HCT116 (cell line): ENCODE data around the gene INTS6L. TPM values are rescaled to one million over a fixed set of nuclear protein-coding genes. Genes with fewer than 3 reads are reported as not detected.

Source experiments
- ATAC-seq: fragments of 200-7000 bp; cut with Tn5 transposase; 2 replicates; pipeline ENCODE4 v1.9.1; 2020; ENCODE audit warnings: mild to moderate bottlenecking, moderate library complexity
- BruUV-seq: library from RNA; stranded (reverse); fragments of 400-500 nt; replicated peaks from 2 replicates; lab custom pipeline; 2021; lab: Mats Ljungman, UMichigan
- CTCF ChIA-PET: fragments of 300-600 bp; sonication (Branson Sonifier 250); formaldehyde crosslinking; loops from one replicate; lab custom pipeline; 2021; ENCODE audit warnings: antibody characterized with exemption; lab: Charles Lee
- POLR2A ChIA-PET: fragments of 300-600, 350-600 bp; sonication (Branson Sonifier 250); formaldehyde crosslinking; loops from one replicate; lab custom pipeline; 2021; ENCODE audit warnings: antibody characterized with exemption; lab: Charles Lee
- RAD21 ChIA-PET, 2 experiments: fragments of 300-600 bp; sonication (Branson Sonifier 250); formaldehyde crosslinking; loops; one replicate each; lab custom pipeline; 2023; ENCODE audit warnings: low total read pairs in 2 of 2; ENCODE audit not compliant: uncharacterized antibody in 2 of 2, unreplicated experiment in 2 of 2, low non-redundant PET in 1 of 2; lab: Charles Lee
- DNase-seq: peaks from one replicate; pipeline ENCODE4 v3.0.0-alpha.2; 2010; ENCODE audit warnings: low read depth, low spot score
- H2AFZ ChIP-seq: fragments of 200-600 bp; shearing (Covaris generic), sonication (generic); 2 replicates; pipeline ENCODE4 v1.6.1; 2017; ENCODE audit warnings: low read depth, mixed run types, mixed read lengths, antibody characterized with exemption, low read length; ENCODE audit not compliant: poor library complexity, severe bottlenecking
- H3K27ac ChIP-seq: 2 replicates; pipeline ENCODE4 v1.5.1; 2012; ENCODE audit warnings: low read depth, low read length
- H3K27me3 ChIP-seq: fragments of 200-600 bp; sonication (generic); 2 replicates; pipeline ENCODE4 v1.6.1; 2016; ENCODE audit warnings: mixed run types, low read length, mixed read lengths; ENCODE audit not compliant: insufficient read depth
- H3K36me3 ChIP-seq, 2 experiments: fragments of 200-500 bp in 1 of 2; fragments of 200-600 bp in 1 of 2; sonication (Bioruptor generic) in 1 of 2; sonication (generic) in 1 of 2; 2 replicates each; pipeline versions ENCODE4 v1.5.1 to v1.6.1; 2014 to 2016; ENCODE audit warnings: low read length in 2 of 2, inconsistent platforms in 1 of 2, mixed read lengths in 1 of 2, mixed run types in 1 of 2; ENCODE audit not compliant: insufficient read depth in 2 of 2, control insufficient read depth in 1 of 2
- H3K4me1 ChIP-seq, 2 experiments: fragments of 200-600 bp in 1 of 2; sonication (generic) in 1 of 2; 2 replicates each; pipeline versions ENCODE4 v1.5.1 to v1.6.1; 2012 to 2017; ENCODE audit warnings: low read length in 2 of 2, inconsistent platforms in 1 of 2, mild to moderate bottlenecking in 1 of 2, mixed read lengths in 1 of 2, mixed run types in 1 of 2, moderate library complexity in 1 of 2; ENCODE audit not compliant: insufficient read depth in 2 of 2, control insufficient read depth in 1 of 2
- H3K4me2 ChIP-seq: fragments of 200-600 bp; sonication (generic); 2 replicates; pipeline ENCODE4 v1.6.1; 2017; ENCODE audit warnings: mixed run types, low read length, mixed read lengths
- H3K4me3 ChIP-seq, 2 experiments: fragments of 200-600 bp in 1 of 2; sonication (generic) in 1 of 2; replicated peaks in 1 of 2; 2 replicates each; pipeline ENCODE4 v1.5.1; 2011 to 2016; ENCODE audit warnings: low read length in 2 of 2, control low read depth in 1 of 2, low read depth in 1 of 2, mild to moderate bottlenecking in 1 of 2, mixed read lengths in 1 of 2, mixed run types in 1 of 2
- H3K79me2 ChIP-seq: fragments of 200-600 bp; sonication (generic); 2 replicates; pipeline ENCODE4 v1.6.1; 2017; ENCODE audit warnings: mild to moderate bottlenecking, mixed run types, low read length, moderate library complexity, mixed read lengths; ENCODE audit not compliant: insufficient read depth
- H3K9ac ChIP-seq: fragments of 200-600 bp; sonication (generic); 2 replicates; pipeline ENCODE4 v1.6.1; 2016; ENCODE audit warnings: low read length, mixed read lengths
- H3K9me2 ChIP-seq: fragments of 200-600 bp; sonication (generic), shearing (Covaris generic); 2 replicates; pipeline ENCODE4 v1.6.1; 2017; ENCODE audit warnings: mixed run types, mild to moderate bottlenecking, moderate library complexity; ENCODE audit not compliant: insufficient read depth
- H3K9me3 ChIP-seq, 2 experiments: fragments of 200-500 bp in 1 of 2; fragments of 200-600 bp in 1 of 2; sonication (Bioruptor generic) in 1 of 2; sonication (generic) in 1 of 2; 2 replicates each; pipeline ENCODE4 v1.6.1; 2014 to 2017; ENCODE audit warnings: low read length in 2 of 2, mixed read lengths in 2 of 2, inconsistent platforms in 1 of 2, low read depth in 1 of 2, mild to moderate bottlenecking in 1 of 2, mixed run types in 1 of 2, moderate library complexity in 1 of 2; ENCODE audit not compliant: control insufficient read depth in 1 of 2, insufficient read depth in 1 of 2
- H4K20me1 ChIP-seq: fragments of 200-600 bp; sonication (generic), shearing (Covaris generic); 2 replicates; pipeline ENCODE4 v1.6.1; 2017; ENCODE audit warnings: mixed run types, mild to moderate bottlenecking, moderate library complexity; ENCODE audit not compliant: insufficient read depth
- CTCF ChIP-seq, 3 experiments: fragments of 200-600 bp in 1 of 3; sonication (generic) in 1 of 3; IDR thresholded peaks in 2 of 3; conservative IDR thresholded peaks in 1 of 3; 2 replicates each; pipeline ENCODE4 v1.5.1; 2012 to 2017; ENCODE audit warnings: low read depth in 2 of 3, low read length in 2 of 3, antibody characterized with exemption in 1 of 3, borderline replicate concordance in 1 of 3, control low read depth in 1 of 3, mild to moderate bottlenecking in 1 of 3, mixed read lengths in 1 of 3, mixed run types in 1 of 3, moderate library complexity in 1 of 3; ENCODE audit not compliant: insufficient read depth in 1 of 3
- EZH2phosphoT487 ChIP-seq: fragments of 200-600 bp; IDR thresholded peaks from 2 replicates; pipeline ENCODE4 v1.6.1; 2018; ENCODE audit warnings: antibody characterized with exemption, borderline replicate concordance
- JUND ChIP-seq: IDR thresholded peaks from 2 replicates; pipeline ENCODE4 v1.6.1; 2012
- RAD21 ChIP-seq: IDR thresholded peaks from 2 replicates; pipeline ENCODE4 v1.6.1; 2012; ENCODE audit warnings: low read depth, mild to moderate bottlenecking
- TCF7L2 ChIP-seq: IDR thresholded peaks from 2 replicates; pipeline ENCODE4 v1.7.0; 2011; ENCODE audit warnings: borderline replicate concordance, inconsistent platforms; ENCODE audit not compliant: insufficient read depth, insufficient read length; ENCODE audit errors: extremely low read depth
- intact Hi-C: fragments of 100-400 bp; cut with micrococcal nuclease; formaldehyde crosslinking; loops from 2 replicates; pipeline ENCODE4 v1.10.0; 2022
- total RNA-seq: library from RNA; stranded (reverse); gene quantifications from one replicate; pipeline ENCODE4 v1.2.1, GENCODE V29; 2021; ENCODE audit not compliant: unreplicated experiment

The INTS6L gene
- total RNA-seq, 1 experiment from 2014 or later: 3.6 TPM

GRCh38 chrX:135490979-135491514, 29.4 kb upstream of the INTS6L start (continued):
- no peak for TF ChIP-seq JUND
- no peak for TF ChIP-seq CTCF (IDR thresholded peaks at IDR 0.05 in 2 of 3, conservative IDR thresholded peaks at IDR 0.05 in 1 of 3; ENCODE audit: borderline replicate concordance in 1 of 3, insufficient read depth in 1 of 3, low read depth in 2 of 3, low read length in 2 of 3)

- no peak for ATAC-seq
- Histone ChIP-seq H3K79me2 (no peaks in the 10 kb centered on the region), H3K9me2 (no peaks in the 10 kb centered on the region), H3K9ac (no peak overlapping the region), H3K27me3 (no peaks in the 10 kb centered on the region), H3K27ac (no peak overlapping the region), H2AFZ (no peak overlapping the region), H3K4me1 (no peaks in the 10 kb centered on the region), H3K4me2 (no peak overlapping the region), H4K20me1 (no peaks in the 10 kb centered on the region), H3K9me3 (no peaks in the 10 kb centered on the region), H3K4me3 (no peak overlapping the region), H3K36me3 (no peaks in the 10 kb centered on the region)
- POLR2A ChIA-PET: no interaction called here
- RAD21 ChIA-PET: no interaction called here
- CTCF ChIA-PET: no interaction called here
- DNase-seq: no peak
- intact Hi-C loops: no loop called here
- TF ChIP-seq CTCF (IDR thresholded peaks at IDR 0.05 in 2 of 3, conservative IDR thresholded peaks at IDR 0.05 in 1 of 3; ENCODE audit: borderline replicate concordance in 1 of 3, insufficient read depth in 1 of 3, low read depth in 2 of 3, low read length in 2 of 3) (no peak), RAD21 (no peak), JUND (no peak), TCF7L2 (no peak), EZH2phosphoT487 (no peak)
- no TSS peak for BruUV-seq
Observed at GRCh38 chrX:135494453-135494852, 26.0 kb upstream of the INTS6L start.
